Sigmoid colon (tissue), 7 donors: ENCODE results near the gene KRT78. TPM values are rescaled to one million over a fixed set of nuclear protein-coding genes. Genes with fewer than 3 reads are reported as not detected.
A peak's percentile ranks its signal among the peaks of the same experiment; 100 is the strongest.

Experiments
- DNase-seq: peaks from one replicate; pipeline ENCODE4 v3.0.0-alpha.2; 2019
- H3K27ac ChIP-seq, 4 donors: fragments of 200-600 bp; sonication (generic); one replicate each; pipeline ENCODE4 v1.5.1; 2016 to 2019; ENCODE audit warnings: mild to moderate bottlenecking in 1 of 4
- H3K27me3 ChIP-seq, 3 donors: fragments of 200-600 bp; sonication (generic); one replicate each; pipeline ENCODE4 v1.5.1; 2019; ENCODE audit warnings: mild to moderate bottlenecking in 1 of 3
- H3K36me3 ChIP-seq, 4 donors: fragments of 200-600 bp; sonication (generic); one replicate each; pipeline ENCODE4 v1.5.1; 2016 to 2019
- H3K4me1 ChIP-seq, 4 donors: fragments of 200-600 bp; sonication (generic); one replicate each; pipeline ENCODE4 v1.5.1; 2017 to 2019
- H3K4me3 ChIP-seq, 4 donors: fragments of 200-600 bp; sonication (generic); one replicate each; pipeline ENCODE4 v1.5.1; 2017 to 2019; ENCODE audit warnings: mild to moderate bottlenecking in 2 of 4, moderate library complexity in 1 of 4
- H3K9me3 ChIP-seq, 4 donors: fragments of 200-600 bp in 3 of 4; sonication (generic) in 3 of 4; one replicate each; pipeline versions ENCODE4 v1.5.1 to v1.6.1; 2013 to 2019
- CTCF ChIP-seq, 4 experiments: fragments of 450-650 bp in 3 of 4; fragments of 200-600 bp in 1 of 4; IDR thresholded peaks; one replicate each; pipeline ENCODE4 v1.5.1; 2016 to 2019; ENCODE audit warnings: antibody characterized with exemption in 4 of 4, mild to moderate bottlenecking in 3 of 4, moderate library complexity in 2 of 4
- EP300 ChIP-seq, 4 donors: sonication (generic); formaldehyde crosslinking; IDR thresholded peaks; one replicate each; pipeline ENCODE4 v1.6.1; 2017; ENCODE audit warnings: antibody characterized with exemption in 4 of 4
- POLR2A ChIP-seq, 2 donors: fragments of 450-650 bp; IDR thresholded peaks; one replicate each; pipeline ENCODE4 v1.6.1; 2016; ENCODE audit warnings: antibody characterized with exemption in 2 of 2, mild to moderate bottlenecking in 2 of 2, moderate library complexity in 2 of 2
- POLR2AphosphoS5 ChIP-seq, 4 donors: sonication (generic); formaldehyde crosslinking; IDR thresholded peaks; one replicate each; pipeline ENCODE4 v1.6.1; 2017; ENCODE audit warnings: antibody characterized with exemption in 4 of 4
- WGBS, 2 donors: extraction: QIAGEN DNeasy Blood & Tissue Kit; methylation state at CpG; one replicate each; pipeline ENCODE4 v1.1.7; 2013; 5-methylcytosine and 5-hydroxymethylcytosine counted together
- intact Hi-C: fragments of 100-400 bp; cut with DNase I; formaldehyde crosslinking; loops from one replicate; pipeline ENCODE4 v1.15.1; 2023
- polyA plus RNA-seq, 3 donors: library from polyadenylated mRNA; stranded (reverse); fragments of 200-250 nt; gene quantifications; one replicate each; pipeline ENCODE4 v1.2.3, GENCODE V29; 2013
- total RNA-seq, 4 donors: library from RNA; depleted of rRNA; stranded (reverse); fragments of >200 nt; gene quantifications; one replicate each; pipeline ENCODE4 v1.1.0, GENCODE V29; 2016
- donor health status: healthy with polysubstance abuse.
- donor health status: Bipolar disorder and iron deficiency.
- donor health status: healthy.

Gene KRT78
- total and polyA plus RNA-seq, 7 donors = 0.20 to 5.4 TPM; not detected in 5

- TF ChIP-seq CTCF (IDR thresholded peaks at IDR 0.05) = peak; percentile 32 to 79 (median 63)
- no peak for TF ChIP-seq POLR2AphosphoS5 (IDR thresholded peaks at IDR 0.05)
- TF ChIP-seq POLR2A (IDR thresholded peaks at IDR 0.05) = no peak
- TF ChIP-seq EP300 (IDR thresholded peaks at IDR 0.05) = no peak
- 50 to 66% methylated on average over 10 of the region's 10 CpGs for WGBS, 2 donors
- DNase-seq = no peak
- no peaks in the 10 kb centered on the region for H3K36me3 ChIP-seq
- no peaks in the 10 kb centered on the region for H3K9me3 ChIP-seq
- H3K4me1 ChIP-seq = peaks cover 0 to 1% (median 0%) of the 10 kb centered on the region in 4 donors
- H3K27me3 ChIP-seq = no peaks in the 10 kb centered on the region
- intact Hi-C loops = no loop called here
- H3K4me3 ChIP-seq = no peak overlapping the region
- H3K27ac ChIP-seq = no peak overlapping the region
Observed at GRCh38 chr12:52865090-52865944, 16.5 kb upstream of the KRT78 start.

GRCh38 chr12:52862023-52862422 lies 13.2 kb upstream of the KRT78 start:
- no peaks in the 10 kb centered on the region for H3K9me3 ChIP-seq
- no peak overlapping the region for H3K27ac ChIP-seq
- DNase-seq = no peak
- no peaks in the 10 kb centered on the region for H3K36me3 ChIP-seq
- intact Hi-C loops = no loop called here
- WGBS, 2 donors = 69 to 75% methylated on average over 2 of the region's 2 CpGs
- no peak overlapping the region for H3K4me3 ChIP-seq
- peaks cover 0 to 7% (median 0%) of the 10 kb centered on the region in 4 donors for H3K4me1 ChIP-seq
- no peaks in the 10 kb centered on the region for H3K27me3 ChIP-seq
- no peak for TF ChIP-seq POLR2AphosphoS5 (IDR thresholded peaks at IDR 0.05)
- no peak for TF ChIP-seq EP300 (IDR thresholded peaks at IDR 0.05)
- no peak for TF ChIP-seq CTCF (IDR thresholded peaks at IDR 0.05)
- TF ChIP-seq POLR2A (IDR thresholded peaks at IDR 0.05) = no peak

GRCh38 chr12:52861511-52861910 lies 12.7 kb upstream of the KRT78 start:
- H3K36me3 ChIP-seq = no peaks in the 10 kb centered on the region
- no peaks in the 10 kb centered on the region for H3K9me3 ChIP-seq
- H3K4me1 ChIP-seq = peaks cover 0 to 7% (median 0%) of the 10 kb centered on the region in 4 donors
- no peak for TF ChIP-seq POLR2AphosphoS5 (IDR thresholded peaks at IDR 0.05)
- TF ChIP-seq CTCF (IDR thresholded peaks at IDR 0.05) = no peak
- no peak for TF ChIP-seq POLR2A (IDR thresholded peaks at IDR 0.05)
- TF ChIP-seq EP300 (IDR thresholded peaks at IDR 0.05) = no peak
- intact Hi-C loops = no loop called here
- WGBS, 2 donors = 96% methylated on average over 7 of the region's 7 CpGs
- H3K27me3 ChIP-seq = no peaks in the 10 kb centered on the region
- H3K4me3 ChIP-seq = no peak overlapping the region
- DNase-seq = no peak
- no peak overlapping the region for H3K27ac ChIP-seq

GRCh38 chr12:52860102-52860823 lies 11.5 kb upstream of the KRT78 start:
- peaks cover 0 to 7% (median 0%) of the 10 kb centered on the region in 4 donors for H3K4me1 ChIP-seq
- 52 to 72% methylated on average over 6 of the region's 6 CpGs for WGBS, 2 donors
- H3K27me3 ChIP-seq = no peaks in the 10 kb centered on the region
- no peak for DNase-seq
- no peaks in the 10 kb centered on the region for H3K36me3 ChIP-seq
- intact Hi-C loops = no loop called here
- no peak for TF ChIP-seq CTCF (IDR thresholded peaks at IDR 0.05)
- no peak for TF ChIP-seq EP300 (IDR thresholded peaks at IDR 0.05)
- no peak for TF ChIP-seq POLR2A (IDR thresholded peaks at IDR 0.05)
- no peak for TF ChIP-seq POLR2AphosphoS5 (IDR thresholded peaks at IDR 0.05)
- no peak overlapping the region for H3K27ac ChIP-seq
- no peaks in the 10 kb centered on the region for H3K9me3 ChIP-seq
- no peak overlapping the region for H3K4me3 ChIP-seq
